ENCODE measurements around the gene MYORG.

MYORG gene

GRCh38 chr9:34376596-34377403, at the start of gene MYORG:
Gene MYORG (minus strand): TSS chr9:34376898. CDS start chr9:34372943, 3,955 bp downstream.
- peak; percentile 89 for DNase-seq (ENCODE audit: low read depth)

GRCh38 chr9:34419716-34420504, 43.2 kb upstream of the MYORG start:
- DNase-seq (ENCODE audit: low read depth) = no peak

GRCh38 chr9:34417734-34418133, 41.0 kb upstream of the MYORG start:
- no peak for DNase-seq (ENCODE audit: low read depth)

- no peak for DNase-seq (ENCODE audit: low read depth)
Observed at GRCh38 chr9:34413231-34413852, 36.6 kb upstream of the MYORG start.

GRCh38 chr9:34412336-34412735, 35.6 kb upstream of the MYORG start:
- no peak for DNase-seq (ENCODE audit: low read depth)

- no peak for DNase-seq (ENCODE audit: low read depth)
Observed at GRCh38 chr9:34409154-34409553, 32.5 kb upstream of the MYORG start.

- no peak for DNase-seq (ENCODE audit: low read depth)
Observed at GRCh38 chr9:34408173-34408572, 31.5 kb upstream of the MYORG start.

GRCh38 chr9:34406219-34406618, 29.5 kb upstream of the MYORG start:
- no peak for DNase-seq (ENCODE audit: low read depth)

GRCh38 chr9:34405719-34406118, 29.0 kb upstream of the MYORG start:
- no peak for DNase-seq (ENCODE audit: low read depth)

GRCh38 chr9:34403554-34404380, 27.1 kb upstream of the MYORG start:
- DNase-seq (ENCODE audit: low read depth) = peak; percentile 25

GRCh38 chr9:34400686-34401602, 24.2 kb upstream of the MYORG start:
- no peak for DNase-seq (ENCODE audit: low read depth)

GRCh38 chr9:34400275-34400674, 23.6 kb upstream of the MYORG start:
- DNase-seq (ENCODE audit: low read depth) = no peak

GRCh38 chr9:34399729-34400128, 23.0 kb upstream of the MYORG start:
- DNase-seq (ENCODE audit: low read depth) = no peak

- DNase-seq (ENCODE audit: low read depth) = no peak
Observed at GRCh38 chr9:34398875-34399274, 22.2 kb upstream of the MYORG start.

- DNase-seq (ENCODE audit: low read depth) = no peak
Observed at GRCh38 chr9:34396276-34397214, 19.8 kb upstream of the MYORG start.

GRCh38 chr9:34392511-34392910, 15.8 kb upstream of the MYORG start:
- no peak for DNase-seq (ENCODE audit: low read depth)

- no peak for DNase-seq (ENCODE audit: low read depth)
Observed at GRCh38 chr9:34387239-34387638, 10.5 kb upstream of the MYORG start.

- no peak for DNase-seq (ENCODE audit: low read depth)
Observed at GRCh38 chr9:34386656-34387055, 10.0 kb upstream of the MYORG start.

GRCh38 chr9:34385561-34386230, 9.0 kb upstream of the MYORG start:
- no peak for DNase-seq (ENCODE audit: low read depth)

Measured in stimulated activated CD8-positive, alpha-beta memory T cell treated with anti-CD3 and anti-CD28 coated beads, Interleukin-12 subunit alpha, Interleukin-12 subunit beta, amount 100 ng/mL, for 1 hour (primary cell).